Adrenal gland (tissue), 5 donors: ENCODE results near the gene ALDH18A1.

Experiments used
- CTCF ChIP-seq, 6 experiments: fragments of 450-650 bp in 4 of 6; fragments of 200-600 bp in 2 of 6; sonication (generic) in 1 of 6; IDR thresholded peaks; 1 replicate in 5 of 6; 2 replicates in 1 of 6; pipeline versions ENCODE4 v1.5.1 to v1.8.0; 2016 to 2021; ENCODE audit warnings: antibody characterized with exemption in 6 of 6, mild to moderate bottlenecking in 2 of 6, moderate library complexity in 1 of 6
- POLR2A ChIP-seq, 2 donors: fragments of 450-650 bp; IDR thresholded peaks; one replicate each; pipeline ENCODE4 v1.6.1; 2017; ENCODE audit warnings: antibody characterized with exemption in 2 of 2, mild to moderate bottlenecking in 2 of 2, moderate library complexity in 1 of 2
- donor health status: DM: no; HTN: no; CAD: no.

DNA sequence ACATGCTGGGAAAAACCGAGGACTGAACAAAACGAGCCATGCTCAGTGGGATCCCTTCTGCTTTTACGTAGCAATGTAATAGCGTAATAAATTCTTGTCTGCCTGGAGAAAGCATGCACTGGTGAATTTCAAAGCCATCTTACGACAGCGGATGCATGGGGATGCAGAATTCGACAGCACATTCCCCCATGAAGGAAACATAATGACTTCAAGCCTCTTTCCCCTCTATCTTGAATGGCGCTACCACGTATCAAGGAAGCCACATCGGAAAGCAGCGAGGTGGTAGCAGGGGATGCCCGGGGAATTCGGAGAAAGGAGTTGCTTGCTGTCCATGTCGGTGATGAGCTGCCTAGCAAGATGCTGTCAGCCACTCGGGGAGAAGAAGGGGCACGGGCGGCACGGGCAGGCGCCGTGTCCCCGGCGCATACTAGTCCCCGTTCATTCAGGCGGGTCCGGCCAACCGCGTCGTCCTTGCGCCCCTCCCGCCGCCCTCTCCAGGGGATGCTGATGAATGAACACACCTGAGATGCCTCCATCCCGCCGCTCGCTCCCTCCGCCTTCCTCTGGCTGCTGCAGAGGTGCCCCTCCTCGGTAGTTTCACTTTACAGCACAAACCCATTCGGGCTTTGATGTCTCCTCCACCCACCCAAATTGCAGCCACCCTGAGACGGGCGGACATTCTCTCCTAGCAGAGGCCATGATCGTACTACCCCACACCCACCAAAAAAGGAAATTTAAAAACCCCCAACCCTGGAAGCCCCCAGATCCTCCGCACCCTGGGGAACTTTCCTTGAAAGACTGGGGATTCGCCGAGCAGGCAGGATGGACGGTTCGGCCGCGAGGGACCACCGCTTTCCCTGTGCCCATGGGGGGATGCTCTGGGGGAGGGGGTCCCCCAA, 96.0 kb downstream of the ALDH18A1 start:
- no peak for TF ChIP-seq CTCF (IDR thresholded peaks at IDR 0.05)
- no peak for TF ChIP-seq POLR2A (IDR thresholded peaks at IDR 0.05)
